Large intestine (tissue), 3 donors: ENCODE data around the gene SERPINB5. TPM values are rescaled to one million over a fixed set of nuclear protein-coding genes. Genes with fewer than 3 reads are reported as not detected.

Experiments used
- DNase-seq, 2 donors: peaks; one replicate each; pipeline versions ENCODE4 v3.0.0 to v3.0.0-alpha.2; 2013
- H3K27ac ChIP-seq: one replicate; pipeline ENCODE4 v1.5.1; 2013; ENCODE audit warnings: low read length
- H3K27me3 ChIP-seq: 2 replicates; pipeline ENCODE4 v1.6.1; 2013; ENCODE audit warnings: low read length; ENCODE audit not compliant: control insufficient read depth, insufficient read depth
- H3K36me3 ChIP-seq: 2 replicates; pipeline ENCODE4 v1.6.1; 2013; ENCODE audit warnings: low read length; ENCODE audit not compliant: control insufficient read depth, insufficient read depth
- H3K4me1 ChIP-seq: one replicate; pipeline ENCODE4 v1.6.1; 2013; ENCODE audit warnings: low read length; ENCODE audit not compliant: control insufficient read depth, insufficient read depth
- H3K4me3 ChIP-seq: one replicate; pipeline ENCODE4 v1.5.1; 2013; ENCODE audit warnings: low read length
- H3K9me3 ChIP-seq: one replicate; pipeline ENCODE4 v1.6.1; 2013; ENCODE audit warnings: mild to moderate bottlenecking, low read depth, low read length, moderate library complexity; ENCODE audit not compliant: control insufficient read depth
- WGBS: methylation state at CpG from one replicate; pipeline ENCODE4 v1.1.5; 2013; ENCODE audit warnings: low lambda C conversion rate; ENCODE audit not compliant: insufficient coverage; 5-methylcytosine and 5-hydroxymethylcytosine counted together
- polyA plus RNA-seq: library from polyadenylated mRNA; unstranded; fragments of 120-200 nt; gene quantifications from one replicate; pipeline ENCODE4 v1.2.1, GENCODE V29; 2013

SERPINB5 gene
- polyA plus RNA-seq, 1 donor, result 0.16 TPM

- H3K27ac ChIP-seq, result no peak overlapping the region
- H3K36me3 ChIP-seq, result no peaks in the 10 kb centered on the region
- H3K4me3 ChIP-seq, result no peak overlapping the region
- no peak for DNase-seq
- H3K9me3 ChIP-seq, result no peaks in the 10 kb centered on the region
- 20% methylated on average over 1 of the region's 1 CpG for WGBS
- no peaks in the 10 kb centered on the region for H3K27me3 ChIP-seq
- H3K4me1 ChIP-seq, result no peaks in the 10 kb centered on the region
Measured at GRCh38 chr18:63550068-63550467, 73.3 kb downstream of the SERPINB5 start.

GRCh38 chr18:63551769-63552168 lies 75.0 kb downstream of the SERPINB5 start:
- no peak overlapping the region for H3K4me3 ChIP-seq
- H3K27ac ChIP-seq, result no peak overlapping the region
- no peak for DNase-seq
- no CpG with 5 or more reads among the region's 3 CpGs for WGBS
- no peaks in the 10 kb centered on the region for H3K36me3 ChIP-seq
- no peaks in the 10 kb centered on the region for H3K4me1 ChIP-seq
- no peaks in the 10 kb centered on the region for H3K27me3 ChIP-seq
- H3K9me3 ChIP-seq, result no peaks in the 10 kb centered on the region

- no peak for DNase-seq
- H3K36me3 ChIP-seq, result no peaks in the 10 kb centered on the region
- H3K9me3 ChIP-seq, result no peaks in the 10 kb centered on the region
- WGBS, result 85% methylated on average over 2 of the region's 2 CpGs
- no peaks in the 10 kb centered on the region for H3K27me3 ChIP-seq
- no peak overlapping the region for H3K27ac ChIP-seq
- no peak overlapping the region for H3K4me3 ChIP-seq
- no peaks in the 10 kb centered on the region for H3K4me1 ChIP-seq
Measured at GRCh38 chr18:63552581-63552980, 75.8 kb downstream of the SERPINB5 start.

- no peaks in the 10 kb centered on the region for H3K4me1 ChIP-seq
- DNase-seq, result peak; percentile 3 to 4
- H3K4me3 ChIP-seq, result no peak overlapping the region
- WGBS, result no CpG with 5 or more reads among the region's 1 CpG
- no peaks in the 10 kb centered on the region for H3K27me3 ChIP-seq
- no peak overlapping the region for H3K27ac ChIP-seq
- no peaks in the 10 kb centered on the region for H3K9me3 ChIP-seq
- H3K36me3 ChIP-seq, result no peaks in the 10 kb centered on the region
Measured at GRCh38 chr18:63553081-63553480, 76.3 kb downstream of the SERPINB5 start.

Other genes with a start within 250 kb of the SERPINB5 start
- gene BCL2, start 157.2 kb upstream of the SERPINB5 start, polyA plus RNA-seq, result 8.8 TPM
- 35.6 TPM for gene KDSR, start 109.8 kb upstream of the SERPINB5 start, polyA plus RNA-seq
- gene VPS4B, start 54.5 kb upstream of the SERPINB5 start, polyA plus RNA-seq, result 56.0 TPM
- gene SERPINB12, start 65.4 kb downstream of the SERPINB5 start, polyA plus RNA-seq, result not detected
- not detected for gene SERPINB13, start 110.4 kb downstream of the SERPINB5 start, polyA plus RNA-seq
- not detected for gene SERPINB4, start 167.3 kb downstream of the SERPINB5 start, polyA plus RNA-seq
- not detected for gene SERPINB3, start 184.9 kb downstream of the SERPINB5 start, polyA plus RNA-seq
- not detected for gene SERPINB11, start 226.0 kb downstream of the SERPINB5 start, polyA plus RNA-seq